Astrocyte (in vitro differentiated cells and primary cell): ENCODE data around the gene TP73. TPM values are rescaled to one million over a fixed set of nuclear protein-coding genes. Genes with fewer than 3 reads are reported as not detected.

Source experiments
- DNase-seq: peaks from one replicate; pipeline ENCODE4 v3.0.0-alpha.2; 2010; ENCODE audit warnings: low read depth
- FAIRE-seq: peaks from 2 replicates; lab custom pipeline; 2011; peaks lifted over from hg19 to GRCh38; lab: Jason Lieb, UNC
- H2AFZ ChIP-seq: 2 replicates; pipeline ENCODE4 v1.6.0; 2012; ENCODE audit warnings: low read depth, low read length, inconsistent platforms
- H3K27ac ChIP-seq: 2 replicates; pipeline ENCODE4 v1.5.1; 2011; ENCODE audit warnings: low read depth, low read length, inconsistent platforms
- H3K27me3 ChIP-seq: 2 replicates; pipeline ENCODE4 v1.6.0; 2011; ENCODE audit warnings: low read length, inconsistent platforms; ENCODE audit not compliant: insufficient read depth
- H3K36me3 ChIP-seq: 2 replicates; pipeline ENCODE4 v1.5.1; 2011; ENCODE audit warnings: low read length, inconsistent platforms; ENCODE audit not compliant: insufficient read depth
- H3K4me1 ChIP-seq: 2 replicates; pipeline ENCODE4 v1.5.1; 2011; ENCODE audit warnings: low read length, inconsistent platforms; ENCODE audit not compliant: insufficient read depth
- H3K4me2 ChIP-seq: 2 replicates; pipeline ENCODE4 v1.6.0; 2012; ENCODE audit warnings: low read length, inconsistent platforms
- H3K4me3 ChIP-seq: 2 replicates; pipeline ENCODE4 v1.5.1; 2011; ENCODE audit warnings: low read depth, mild to moderate bottlenecking, low read length, inconsistent platforms; ENCODE audit not compliant: insufficient read depth
- H3K79me2 ChIP-seq: 2 replicates; pipeline ENCODE4 v1.6.0; 2012; ENCODE audit warnings: mild to moderate bottlenecking, low read length, inconsistent platforms; ENCODE audit not compliant: insufficient read depth
- H3K9ac ChIP-seq: 2 replicates; pipeline ENCODE4 v1.6.0; 2012; ENCODE audit warnings: mild to moderate bottlenecking, low read length, inconsistent platforms
- H3K9me3 ChIP-seq: 2 replicates; pipeline ENCODE4 v1.5.1; 2012; ENCODE audit warnings: low read depth, mild to moderate bottlenecking, low read length, inconsistent platforms; ENCODE audit not compliant: insufficient read depth
- H4K20me1 ChIP-seq: 2 replicates; pipeline ENCODE4 v1.6.0; 2012; ENCODE audit warnings: low read length, inconsistent platforms; ENCODE audit not compliant: insufficient read depth
- H3K27ac Mint-ChIP-seq: one replicate; pipeline ENCODE4 v1.8.0; 2021; ENCODE audit warnings: mild to moderate bottlenecking, mixed read lengths; ENCODE audit not compliant: unreplicated experiment
- H3K27me3 Mint-ChIP-seq: one replicate; pipeline ENCODE4 v1.8.0; 2021; ENCODE audit warnings: low read depth, mixed read lengths; ENCODE audit not compliant: unreplicated experiment
- H3K36me3 Mint-ChIP-seq: one replicate; pipeline ENCODE4 v1.8.0; 2021; ENCODE audit warnings: low read depth, mixed read lengths; ENCODE audit not compliant: unreplicated experiment
- H3K4me1 Mint-ChIP-seq: one replicate; pipeline ENCODE4 v1.8.0; 2021; ENCODE audit warnings: low read depth, mixed read lengths; ENCODE audit not compliant: unreplicated experiment
- H3K4me3 Mint-ChIP-seq: one replicate; pipeline ENCODE4 v1.8.0; 2021; ENCODE audit warnings: mild to moderate bottlenecking, moderate library complexity, mixed read lengths; ENCODE audit not compliant: unreplicated experiment
- H3K9me3 Mint-ChIP-seq: one replicate; pipeline ENCODE4 v1.8.0; 2021; ENCODE audit warnings: mild to moderate bottlenecking, mixed read lengths; ENCODE audit not compliant: unreplicated experiment
- EZH2 ChIP-seq: IDR thresholded peaks from 2 replicates; pipeline ENCODE4 v1.6.1; 2012; ENCODE audit warnings: mild to moderate bottlenecking, low read length, inconsistent platforms; ENCODE audit not compliant: insufficient read depth
- total RNA-seq: library from RNA; stranded (reverse); gene quantifications from 2 replicates; pipeline ENCODE4 v1.2.1, GENCODE V29; 2021
- TF ChIP-seq, protein P1 (sequence below): IDR thresholded peaks from 2 replicates; pipeline ENCODE4 v1.5.1; 2011; ENCODE audit warnings: low read depth, mild to moderate bottlenecking, inconsistent platforms, low read length, moderate library complexity; ENCODE audit not compliant: insufficient read depth

The TP73 gene
- total RNA-seq, 1 donor from 2014 or later = 0.18 TPM

DNA sequence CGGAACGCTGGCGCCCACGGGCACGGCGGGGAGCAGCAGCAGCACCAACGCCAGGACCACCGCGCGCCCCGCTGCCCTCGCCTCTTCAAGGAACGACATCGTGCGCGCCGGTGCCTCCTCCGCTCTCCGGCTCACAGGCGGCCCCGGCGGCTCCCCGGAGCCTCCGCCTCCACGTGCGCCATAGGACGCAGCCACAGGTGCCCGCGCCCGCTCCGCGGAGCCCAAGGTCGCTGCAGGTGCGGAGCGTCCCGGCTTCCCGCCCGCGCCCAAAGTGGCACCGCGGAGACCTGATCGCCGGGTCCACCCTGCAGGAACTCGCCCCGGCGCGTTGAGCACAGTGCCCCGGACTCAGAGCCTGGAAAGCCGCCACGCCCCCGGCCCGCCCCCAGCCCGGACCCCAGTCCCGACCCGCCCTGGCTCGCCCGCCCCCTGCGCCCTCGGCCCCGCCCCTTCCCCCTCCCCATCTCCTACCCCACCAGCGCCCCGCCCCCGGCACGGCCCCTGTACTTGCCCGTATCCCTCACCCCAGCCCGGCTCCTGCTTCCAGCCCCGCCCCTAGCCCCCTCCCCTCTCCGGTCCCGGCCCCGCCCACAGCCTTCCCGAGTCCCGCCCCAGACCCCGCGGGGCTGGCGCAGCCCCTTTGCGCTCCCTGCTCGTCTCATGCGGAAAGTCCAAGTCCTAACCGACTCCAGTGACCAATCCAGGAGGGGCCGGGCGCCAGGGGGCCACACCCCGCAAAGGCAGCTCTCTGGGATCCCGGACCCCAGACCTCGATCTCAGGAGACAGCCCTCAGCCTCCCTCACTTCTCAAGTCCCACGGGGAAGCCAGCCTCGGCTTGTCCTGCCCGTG lies 40.9 kb upstream of the TP73 start, which contains the start of gene MEGF6:
MEGF6 (minus strand) TSS at position 339 of the 850 bp plus-strand sequence; CDS start at position 99, 240 bp downstream.
- TF ChIP-seq, protein P1, sequence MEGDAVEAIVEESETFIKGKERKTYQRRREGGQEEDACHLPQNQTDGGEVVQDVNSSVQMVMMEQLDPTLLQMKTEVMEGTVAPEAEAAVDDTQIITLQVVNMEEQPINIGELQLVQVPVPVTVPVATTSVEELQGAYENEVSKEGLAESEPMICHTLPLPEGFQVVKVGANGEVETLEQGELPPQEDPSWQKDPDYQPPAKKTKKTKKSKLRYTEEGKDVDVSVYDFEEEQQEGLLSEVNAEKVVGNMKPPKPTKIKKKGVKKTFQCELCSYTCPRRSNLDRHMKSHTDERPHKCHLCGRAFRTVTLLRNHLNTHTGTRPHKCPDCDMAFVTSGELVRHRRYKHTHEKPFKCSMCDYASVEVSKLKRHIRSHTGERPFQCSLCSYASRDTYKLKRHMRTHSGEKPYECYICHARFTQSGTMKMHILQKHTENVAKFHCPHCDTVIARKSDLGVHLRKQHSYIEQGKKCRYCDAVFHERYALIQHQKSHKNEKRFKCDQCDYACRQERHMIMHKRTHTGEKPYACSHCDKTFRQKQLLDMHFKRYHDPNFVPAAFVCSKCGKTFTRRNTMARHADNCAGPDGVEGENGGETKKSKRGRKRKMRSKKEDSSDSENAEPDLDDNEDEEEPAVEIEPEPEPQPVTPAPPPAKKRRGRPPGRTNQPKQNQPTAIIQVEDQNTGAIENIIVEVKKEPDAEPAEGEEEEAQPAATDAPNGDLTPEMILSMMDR = no peak
- TF ChIP-seq EZH2 = no peak
- Histone ChIP-seq H3K36me3 (no peaks in the 10 kb centered on the region), H3K4me1 (peaks cover 28% of the 10 kb centered on the region), H4K20me1 (no peaks in the 10 kb centered on the region), H3K27me3 (peaks cover 27% of the 10 kb centered on the region), H3K4me3 (peak within 1 kb of the TSS; percentile 23), H3K9ac (peak within 1 kb of the TSS; percentile 14), H3K9me3 (no peaks in the 10 kb centered on the region), H3K79me2 (no peaks in the 10 kb centered on the region), H3K27ac (no peak within 1 kb of the TSS), H3K4me2 (peak within 1 kb of the TSS; percentile 68), H2AFZ (no peak within 1 kb of the TSS)
- Mint-ChIP-seq H3K9me3 (no peaks in the 10 kb centered on the region), H3K4me3 (peak within 1 kb of the TSS; percentile 81), H3K36me3 (no peaks in the 10 kb centered on the region), H3K4me1 (peaks cover 16% of the 10 kb centered on the region), H3K27me3 (peaks cover 29% of the 10 kb centered on the region), H3K27ac (peak within 1 kb of the TSS; percentile 58)
- FAIRE-seq = no peak
- no peak for DNase-seq

- H3K9me3 ChIP-seq = no peaks in the 10 kb centered on the region
- no peak for TF ChIP-seq EZH2
- TF ChIP-seq, protein P1 = no peak
- Mint-ChIP-seq H3K27ac (peak overlapping the region; percentile 58), H3K9me3 (no peaks in the 10 kb centered on the region), H3K36me3 (no peaks in the 10 kb centered on the region), H3K4me3 (peak overlapping the region; percentile 80), H3K27me3 (peaks cover 30% of the 10 kb centered on the region), H3K4me1 (peaks cover 16% of the 10 kb centered on the region)
- H3K4me3 ChIP-seq = no peak overlapping the region
- H3K4me2 ChIP-seq = peak overlapping the region; percentile 68
- no peak overlapping the region for H2AFZ ChIP-seq
- H3K4me1 ChIP-seq = peaks cover 28% of the 10 kb centered on the region
- H4K20me1 ChIP-seq = no peaks in the 10 kb centered on the region
- FAIRE-seq (no peak), DNase-seq (no peak)
- no peak overlapping the region for H3K27ac ChIP-seq
- no peaks in the 10 kb centered on the region for H3K36me3 ChIP-seq
- H3K79me2 ChIP-seq = no peaks in the 10 kb centered on the region
- H3K9ac ChIP-seq = no peak overlapping the region
- peaks cover 26% of the 10 kb centered on the region for H3K27me3 ChIP-seq
These were observed 40.2 kb upstream of the TP73 start for GRCh38 chr1:3612123-3612522.
